NCI-H526 (cell line): Measurements from ENCODE around the gene LIN7B.

Experiments used
- DNase-seq, 2 experiments: peaks; one replicate each; lab custom pipeline; 2025; lab: John Stamatoyannopoulos, UW

Gene LIN7B

GRCh38 chr19:49165865-49166301 is 51.7 kb downstream of the LIN7B start:
- DNase-seq = no peak

GRCh38 chr19:49167857-49168409 is 53.8 kb downstream of the LIN7B start:
- no peak for DNase-seq
